GM19351 (cell line): ENCODE measurements around the gene NFE2.
A peak's percentile ranks its signal among the peaks of the same experiment; 100 is the strongest.
"Not testable (repeated sequence)": the region's sequence is repeated elsewhere in the genome, so short reads cannot be mapped to it uniquely, and the experiment has no call there.

ENCODE experiments used
- ATAC-seq: cut with Tn5 transposase; IDR thresholded peaks from one replicate; pipeline ENCODE4 v1.9.1; 2021; ENCODE audit warnings: mild to moderate bottlenecking, moderate library complexity; ENCODE audit not compliant: unreplicated experiment

NFE2 gene

DNA sequence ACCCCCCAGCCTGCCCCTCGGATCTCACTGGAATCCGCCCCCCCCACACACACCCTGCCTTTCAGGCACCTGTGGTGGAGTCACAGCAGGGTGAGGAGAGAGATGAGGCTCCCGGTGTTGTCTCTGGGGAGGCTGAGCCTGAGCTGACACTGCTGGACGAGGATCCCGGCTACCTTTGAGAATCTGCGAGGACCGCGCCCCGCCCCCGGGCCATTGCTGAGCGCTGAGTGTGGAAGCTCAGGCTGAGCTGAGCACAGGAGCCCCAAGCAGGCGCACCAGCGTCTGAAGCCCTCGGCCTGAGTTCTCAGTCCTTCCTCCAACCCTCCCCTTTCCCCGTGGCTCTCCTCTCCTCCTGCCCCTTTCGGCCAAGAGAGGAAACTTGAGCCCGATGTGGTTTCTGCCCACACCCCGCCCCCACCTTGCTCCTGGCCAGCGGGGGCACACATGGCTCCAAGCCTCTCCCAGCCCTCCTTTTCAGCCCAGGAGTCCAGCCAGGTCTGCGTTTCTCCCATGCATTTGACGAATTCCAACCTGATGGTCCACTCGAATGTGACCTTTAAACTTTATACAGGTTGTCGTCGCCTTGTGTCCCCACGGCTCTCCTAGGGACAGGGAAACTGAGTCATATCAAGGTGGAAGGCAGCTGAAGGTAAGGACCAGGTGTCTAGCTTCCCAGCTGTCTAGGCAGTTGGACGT, at the start of gene NFE2:
TSS of gene NFE2 (minus strand) at position 284 of the 696 bp plus-strand sequence. CDS start 5,767 bp downstream, outside the sequence.
- ATAC-seq = no peak

DNA sequence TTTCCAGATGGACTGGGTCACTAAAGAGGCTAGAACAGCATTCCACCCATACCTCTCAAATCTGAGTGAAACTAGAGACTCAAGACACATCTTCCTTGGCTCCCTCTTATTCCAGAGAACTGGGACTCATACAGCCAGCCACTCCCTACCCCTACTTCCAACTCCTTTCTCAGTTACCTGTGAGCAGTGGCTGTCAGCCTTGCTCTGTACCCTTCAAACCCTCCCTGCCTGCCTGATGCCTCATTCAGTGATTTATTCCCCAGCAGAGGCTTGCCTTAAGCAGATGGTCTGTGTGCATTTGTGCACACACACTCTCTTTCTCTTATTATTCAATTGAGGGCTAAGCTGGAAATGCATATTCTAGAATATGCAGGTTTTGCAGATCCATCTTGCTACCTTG, 48.9 kb upstream of the NFE2 start:
- ATAC-seq = no peak

DNA sequence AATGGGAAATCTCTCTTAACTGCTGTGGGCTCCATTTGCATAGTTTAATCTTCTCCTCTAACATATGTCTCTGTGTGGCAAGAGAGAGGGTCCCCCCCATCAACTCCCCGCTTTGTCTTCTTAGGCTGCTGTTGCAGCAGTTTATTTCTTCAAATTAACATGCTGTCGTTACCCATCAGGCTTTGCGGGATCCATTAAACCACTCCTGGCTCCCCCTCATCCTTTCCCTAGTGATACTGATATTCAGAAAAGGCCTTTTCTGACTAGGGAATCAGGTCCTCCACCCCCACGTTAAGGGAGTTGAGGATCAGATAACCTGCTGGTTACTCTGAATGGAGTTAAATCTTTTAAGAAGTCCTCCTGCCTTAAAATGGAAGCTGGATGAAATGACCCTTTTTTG, 48.2 kb upstream of the NFE2 start:
- no peak for ATAC-seq

DNA sequence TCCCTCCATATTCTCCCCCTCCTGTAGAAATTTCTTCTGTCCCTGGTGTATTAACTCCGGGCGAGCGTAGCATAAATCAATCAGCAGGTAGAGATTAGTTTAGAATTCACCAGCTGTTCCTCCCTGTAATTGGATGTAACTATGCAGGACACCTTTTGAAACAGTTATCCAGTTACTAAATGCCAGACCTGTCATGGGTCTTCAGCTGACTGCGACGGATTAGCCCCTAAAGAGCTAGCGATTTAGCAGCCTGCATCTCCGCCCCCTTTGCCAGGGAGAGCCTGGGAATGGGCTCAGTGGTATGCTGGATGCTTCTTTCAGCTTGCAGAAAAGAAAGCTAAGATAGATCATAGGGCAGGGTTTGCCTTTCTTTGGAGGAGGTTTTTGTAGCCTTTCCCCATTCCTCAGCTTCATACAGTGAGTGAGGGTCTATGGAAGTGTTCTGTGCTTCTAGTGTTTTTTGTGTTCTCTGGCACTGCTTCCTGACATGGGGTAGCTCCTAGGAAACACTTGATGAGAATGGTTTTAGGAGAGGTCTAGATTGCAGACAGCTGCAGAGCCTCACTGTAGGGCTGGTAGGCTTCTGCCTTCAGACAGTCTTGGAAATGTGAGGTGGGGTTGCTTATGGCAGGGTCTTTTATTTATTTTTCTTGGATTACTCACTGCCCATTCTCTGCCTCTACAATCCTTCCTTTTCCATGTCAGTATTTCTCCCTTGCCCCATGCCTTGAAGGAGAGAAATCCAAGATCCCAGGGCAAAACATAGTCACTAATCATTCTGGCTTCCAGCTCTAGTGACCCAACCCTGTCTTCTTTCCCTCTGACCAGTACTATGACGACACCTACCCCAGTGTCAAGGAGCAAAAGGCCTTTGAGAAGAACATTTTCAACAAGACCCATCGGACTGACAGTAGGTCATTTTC, 40.8 kb upstream of the NFE2 start:
- ATAC-seq = no peak

GRCh38 chr12:54340846-54341245, 40.0 kb upstream of the NFE2 start:
- no peak for ATAC-seq

DNA sequence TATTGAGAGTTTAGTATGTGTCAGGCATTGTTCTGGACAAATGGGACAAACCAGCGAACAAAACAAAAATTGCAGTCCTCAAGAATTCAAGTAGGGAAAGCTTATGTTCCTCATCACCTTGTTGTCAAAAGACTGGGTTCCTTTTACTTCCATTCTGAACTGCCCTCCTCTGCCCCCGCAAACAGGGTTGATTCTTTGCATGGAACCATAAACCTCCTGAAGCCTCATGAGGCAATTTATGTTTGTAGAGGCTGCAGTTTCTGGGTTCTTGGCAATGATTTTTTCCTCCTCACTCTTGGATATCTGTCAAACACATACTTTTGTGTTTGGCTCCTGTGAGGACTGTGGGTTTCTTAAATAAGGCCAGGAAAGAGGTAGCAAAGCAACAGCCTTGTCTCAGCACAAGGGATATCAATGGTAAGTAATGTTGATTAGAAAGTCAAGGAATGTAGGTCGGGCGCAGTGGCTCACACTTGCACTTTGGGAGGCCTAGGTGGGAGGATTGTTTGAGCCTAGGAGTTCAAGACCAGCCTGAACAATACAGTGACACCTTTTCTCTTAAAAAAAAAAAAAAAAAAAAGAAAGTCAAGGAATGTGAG, 38.0 kb upstream of the NFE2 start:
- ATAC-seq = no peak

DNA sequence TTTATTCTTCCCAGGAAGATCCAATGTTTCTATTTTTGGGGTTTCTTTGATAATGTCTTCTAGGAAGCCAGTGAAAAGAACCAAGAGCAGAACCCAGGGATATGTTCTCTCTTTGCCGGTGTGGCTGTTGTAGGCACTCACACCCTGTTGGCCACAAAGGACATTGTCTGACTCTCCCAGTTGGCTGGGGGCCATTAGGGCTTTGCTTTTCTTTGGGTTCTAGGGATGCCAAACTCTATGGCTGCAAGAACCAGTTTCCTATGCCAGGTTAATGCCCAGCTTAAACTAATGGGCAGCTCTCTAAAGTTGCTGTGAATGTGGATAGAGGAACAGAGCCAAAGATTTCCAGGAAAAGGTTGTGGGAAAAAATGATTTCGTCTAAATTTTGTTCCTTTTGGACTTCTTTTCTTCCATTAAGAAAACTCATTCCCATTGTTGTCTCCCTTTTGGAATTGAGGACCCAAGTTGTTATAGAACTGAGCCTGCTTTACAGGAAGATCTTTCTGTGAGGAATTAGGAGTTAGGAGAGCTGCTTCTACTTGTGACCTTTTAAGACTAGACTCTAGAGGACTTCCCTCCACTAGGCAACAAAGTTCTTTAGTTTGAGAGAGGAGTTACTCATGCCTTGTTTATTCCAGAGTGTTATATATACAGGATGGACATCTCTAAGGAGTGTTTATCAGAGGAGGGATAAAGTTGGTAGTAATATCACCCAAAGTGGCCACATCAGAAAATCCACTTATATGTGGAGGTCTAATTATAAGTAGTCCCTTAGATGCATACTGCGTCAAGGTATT, 37.2 kb upstream of the NFE2 start:
- ATAC-seq = no peak

GRCh38 chr12:54337280-54337842, 36.5 kb upstream of the NFE2 start:
- no peak for ATAC-seq

DNA sequence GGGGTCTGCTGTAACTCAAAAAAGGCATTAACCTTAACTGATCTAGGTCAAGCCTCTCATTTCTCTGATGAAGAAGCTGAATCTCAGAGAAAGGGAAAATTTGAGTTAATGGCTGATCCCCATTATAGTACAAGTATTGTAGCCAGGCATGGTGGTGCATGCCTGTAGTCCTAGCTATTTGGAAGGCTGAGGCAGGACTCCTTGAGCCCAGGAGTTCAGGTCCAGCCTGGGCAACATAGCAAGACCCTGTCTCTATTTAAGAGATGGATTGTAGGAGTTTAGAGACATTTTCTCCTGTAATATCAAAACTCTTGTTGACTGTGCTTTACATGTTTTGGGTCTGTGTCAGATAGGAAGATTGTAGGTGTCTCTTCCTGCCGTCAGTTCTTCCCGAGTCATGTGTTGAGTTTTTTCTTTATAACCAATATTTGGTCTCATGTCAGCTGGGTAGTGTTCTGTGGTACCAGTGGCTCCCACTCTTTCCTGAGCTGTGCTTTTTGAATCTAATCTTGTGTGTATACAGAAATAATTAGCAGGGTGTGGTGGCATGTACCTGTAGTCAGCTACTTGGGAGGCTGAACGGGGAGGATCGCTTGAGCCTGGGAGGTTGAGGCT, 32.7 kb upstream of the NFE2 start:
- ATAC-seq = no peak

DNA sequence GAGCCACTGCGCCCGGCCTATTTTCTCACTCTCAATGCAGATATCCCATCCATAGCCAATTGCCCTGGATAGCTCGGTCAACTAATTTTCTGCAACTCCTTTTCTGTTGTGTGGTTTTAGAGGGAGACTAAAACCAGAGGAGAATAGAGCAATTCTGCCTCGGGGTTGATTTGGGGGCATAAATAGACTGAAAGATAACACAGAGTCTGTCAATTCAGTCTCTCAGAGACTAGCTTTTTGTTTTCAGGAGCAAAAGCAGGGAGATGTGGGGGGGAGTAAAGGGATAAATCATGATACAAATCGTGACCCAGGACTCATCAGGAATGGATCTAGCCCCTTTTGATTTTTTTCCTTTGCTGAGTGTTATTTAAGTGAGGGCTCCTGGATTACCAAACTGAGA, 30.6 kb upstream of the NFE2 start:
- ATAC-seq = no peak

DNA sequence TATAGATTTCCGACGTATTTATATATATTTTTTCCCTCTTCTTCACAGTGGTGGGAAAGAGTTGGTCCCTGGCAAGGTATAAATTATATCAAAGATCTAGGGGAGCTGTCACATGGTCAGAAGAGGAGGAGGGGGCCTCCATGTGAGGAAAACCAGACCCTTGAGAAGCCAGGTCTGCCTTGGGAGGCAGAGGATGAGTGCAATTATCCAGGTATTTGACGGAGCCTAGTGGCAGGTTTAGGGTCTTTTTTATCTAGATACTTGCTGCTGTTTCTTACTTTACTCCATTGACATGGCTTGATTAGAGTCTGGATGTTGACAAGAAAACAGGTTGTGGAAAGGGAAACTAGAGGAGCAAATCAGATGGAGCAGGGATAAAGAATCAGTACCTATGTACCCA, 29.6 kb upstream of the NFE2 start:
- ATAC-seq = no peak

DNA sequence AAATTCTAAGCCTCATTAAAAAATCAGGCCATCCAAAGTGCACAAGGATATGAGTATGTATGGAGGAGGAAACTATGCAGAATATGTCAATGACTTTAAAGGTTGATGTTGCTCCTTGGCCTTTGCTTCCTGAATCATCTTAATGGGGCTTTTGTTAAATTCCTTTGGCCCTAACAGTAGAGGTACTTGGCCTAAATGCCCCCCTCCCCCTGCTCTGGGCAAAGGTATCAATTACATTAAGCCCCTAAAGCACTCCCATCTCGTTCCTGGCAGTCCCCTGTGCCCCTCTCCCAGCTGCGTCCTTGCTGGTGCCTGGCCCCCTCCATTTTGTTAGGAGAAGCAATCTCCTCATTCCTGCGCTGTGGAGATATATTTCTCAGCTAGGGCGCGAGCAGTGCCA, 28.9 kb upstream of the NFE2 start:
- ATAC-seq = no peak

GRCh38 chr12:54328595-54329337, 28.0 kb upstream of the NFE2 start:
- no peak for ATAC-seq

DNA sequence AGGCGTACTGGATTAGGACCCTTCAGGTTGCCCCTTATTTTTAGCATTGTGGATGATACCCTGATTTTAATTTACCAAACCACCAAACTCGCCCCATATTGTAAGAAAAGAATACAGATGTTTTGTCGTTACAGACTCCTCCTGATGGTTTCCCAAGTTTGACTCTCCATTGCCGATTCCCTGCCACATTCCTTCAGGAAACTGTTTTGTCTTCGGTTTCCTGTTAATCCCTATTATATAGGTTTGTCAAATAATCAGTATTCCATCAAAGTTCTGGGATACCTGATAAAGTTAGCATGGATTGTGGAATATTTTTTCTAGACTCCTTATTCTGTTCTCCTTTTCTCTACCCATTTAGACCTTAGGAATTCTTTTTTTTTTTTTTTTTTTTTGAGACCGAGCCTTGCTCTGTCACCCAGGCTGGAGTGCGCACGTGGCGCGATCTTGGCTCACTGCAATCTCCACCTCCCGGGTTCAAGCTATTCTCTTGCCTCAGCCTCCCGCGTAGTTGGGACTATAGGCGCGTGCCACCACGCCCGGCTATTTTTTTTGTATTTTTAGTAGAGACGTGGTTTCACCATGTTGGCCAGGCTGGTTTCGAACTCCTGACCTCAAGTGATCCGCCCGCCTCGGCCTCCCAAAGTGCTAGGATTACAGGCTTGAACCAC, 24.8 kb upstream of the NFE2 start:
- ATAC-seq = not testable (repeated sequence)

DNA sequence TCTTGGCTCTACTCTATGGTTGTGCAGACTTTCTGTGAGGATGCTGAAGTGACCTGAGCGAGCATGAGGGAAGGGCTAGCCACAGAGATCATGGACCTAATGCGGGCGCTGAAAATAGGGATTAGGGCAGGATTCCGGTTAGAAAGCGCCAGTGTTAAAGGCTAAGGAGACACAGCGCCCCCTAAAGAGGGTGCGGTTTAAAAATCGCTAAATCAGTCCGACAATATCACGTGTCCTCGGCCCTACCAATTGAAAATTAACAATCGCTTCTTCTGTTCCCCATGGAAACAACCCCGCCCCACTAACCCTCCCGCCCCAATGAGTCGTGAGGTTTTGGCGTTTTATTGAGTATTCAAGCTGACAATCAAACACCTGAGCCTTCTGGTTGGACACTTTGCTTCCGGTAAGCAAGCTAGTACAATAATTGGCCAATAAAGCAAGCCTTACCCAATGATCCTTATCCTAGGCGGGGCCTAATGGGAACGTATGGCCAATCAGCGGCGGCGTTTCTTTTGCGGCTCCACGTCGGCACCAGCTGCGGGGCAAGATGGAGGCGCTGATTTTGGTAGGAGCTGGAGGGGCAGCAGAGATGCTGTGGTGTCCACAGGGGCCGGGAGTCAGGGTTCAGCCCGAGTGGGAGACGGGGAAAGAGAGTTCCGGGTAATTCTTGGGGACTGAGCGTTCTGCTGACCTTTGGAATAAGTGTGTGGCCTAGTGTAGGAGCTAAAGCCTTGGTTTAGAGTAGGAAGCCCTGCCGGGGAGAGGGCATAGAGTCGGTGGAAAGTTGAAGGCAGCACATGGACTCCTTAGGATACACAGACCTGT, 24.0 kb upstream of the NFE2 start, which contains the start of gene COPZ1:
TSS of gene COPZ1 (plus strand) at position 515 of the 825 bp plus-strand sequence. CDS start at position 548, 33 bp downstream.
- ATAC-seq = peak; percentile 99

GRCh38 chr12:54321363-54321762, 20.5 kb upstream of the NFE2 start:
- no peak for ATAC-seq

DNA sequence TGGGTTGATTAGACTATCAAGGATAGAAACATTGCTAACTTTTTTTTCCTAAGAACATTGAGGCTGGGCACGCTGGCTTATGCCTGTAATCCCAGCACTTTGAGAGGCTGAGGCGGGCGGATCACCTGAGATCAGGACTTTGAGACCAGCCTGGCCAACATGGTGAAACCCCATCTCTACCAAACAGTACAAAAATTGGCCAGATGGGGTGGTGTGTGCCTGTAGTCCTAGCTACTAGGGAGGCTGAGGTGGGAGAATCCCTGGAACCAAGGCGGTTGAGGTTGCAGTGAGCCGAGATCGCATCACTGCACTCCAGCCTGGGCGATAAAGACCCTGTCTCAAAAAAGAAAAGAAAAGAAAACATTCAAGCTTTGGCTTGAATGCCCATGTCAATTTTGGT, 11.5 kb upstream of the NFE2 start:
- not testable (repeated sequence) for ATAC-seq

DNA sequence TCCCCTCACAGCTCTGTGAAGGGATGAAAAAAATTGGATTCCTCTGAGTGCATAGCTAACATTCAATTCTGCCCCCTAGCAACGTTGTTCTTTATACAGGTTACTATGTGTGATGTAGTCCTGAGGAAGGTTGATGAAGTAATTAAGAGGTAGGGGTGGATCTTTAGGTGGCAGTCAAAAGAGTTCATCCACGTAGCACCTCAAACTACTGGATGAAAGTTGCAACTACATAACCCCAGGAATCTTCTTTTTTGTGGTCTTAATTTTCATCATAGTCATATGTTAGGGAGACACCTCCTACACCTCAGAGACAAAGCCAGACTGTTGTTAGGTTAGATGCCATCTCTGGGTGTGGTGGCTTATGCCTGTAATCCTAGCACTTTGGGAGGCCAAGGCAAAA, 10.2 kb upstream of the NFE2 start:
- no peak for ATAC-seq
